SHP77 (cell line): ENCODE data around the gene PTPRG.

ENCODE experiments used
- DNase-seq, 2 experiments: peaks; one replicate each; lab custom pipeline; 2025; lab: John Stamatoyannopoulos, UW

PTPRG gene

DNA sequence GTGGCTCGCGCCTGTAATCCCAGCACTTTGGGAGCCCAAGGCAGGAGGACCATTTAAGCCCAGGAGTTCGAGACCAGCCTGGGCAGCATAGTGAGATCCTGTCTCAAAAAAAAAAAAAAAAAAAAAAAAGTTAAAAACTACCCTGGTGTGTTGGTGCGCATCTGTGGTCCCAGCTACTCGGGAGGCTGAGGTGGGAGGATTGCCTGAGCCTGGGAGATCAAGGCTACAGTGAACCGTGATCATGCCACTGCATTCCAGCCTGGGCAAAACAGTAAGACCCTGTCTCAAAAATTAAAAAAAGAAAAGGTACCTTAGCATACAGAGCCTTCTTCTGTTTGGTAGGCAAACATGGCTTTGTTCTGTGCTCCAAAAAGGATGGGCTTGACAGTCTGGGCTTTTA lies 57.5 kb downstream of the PTPRG start:
- DNase-seq: no peak

DNA sequence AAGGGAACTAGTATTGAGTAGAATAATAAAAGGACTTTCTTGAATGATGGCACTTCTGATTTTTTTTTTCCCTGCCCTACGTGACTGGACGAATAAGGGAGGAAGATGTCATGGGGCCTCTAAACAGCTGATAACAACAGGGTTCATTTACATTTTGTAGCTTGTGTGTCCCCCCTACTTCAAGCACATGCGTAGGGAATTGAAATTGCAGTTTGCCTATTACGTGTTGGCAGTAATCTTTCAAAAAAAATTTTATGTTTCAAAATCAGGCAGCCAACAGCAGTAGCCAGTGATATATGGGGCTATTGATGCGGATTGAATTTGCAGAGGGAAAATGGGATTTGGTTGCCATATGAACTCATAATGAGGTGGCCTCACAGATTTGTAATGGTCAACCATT lies 58.7 kb downstream of the PTPRG start:
- DNase-seq: no peak

DNA sequence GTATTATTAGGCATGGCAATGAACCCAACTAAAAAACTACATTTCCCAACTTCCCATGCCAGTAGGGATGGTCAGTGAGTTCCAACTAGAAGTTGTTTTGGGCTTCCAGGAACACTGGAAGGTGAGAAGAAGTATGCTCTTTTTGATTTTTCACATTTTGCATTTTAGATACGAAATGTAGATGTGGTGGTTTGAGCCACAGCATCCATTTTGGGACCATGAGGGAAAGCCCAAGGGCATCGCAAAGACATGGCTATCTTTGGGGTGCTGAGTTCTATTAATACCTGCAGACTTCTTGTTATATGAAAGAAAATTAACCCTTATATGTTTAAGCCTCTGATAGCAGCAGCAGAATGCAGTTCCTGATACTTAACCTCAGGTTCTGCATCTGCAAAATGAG lies 62.9 kb downstream of the PTPRG start:
- DNase-seq: no peak

DNA sequence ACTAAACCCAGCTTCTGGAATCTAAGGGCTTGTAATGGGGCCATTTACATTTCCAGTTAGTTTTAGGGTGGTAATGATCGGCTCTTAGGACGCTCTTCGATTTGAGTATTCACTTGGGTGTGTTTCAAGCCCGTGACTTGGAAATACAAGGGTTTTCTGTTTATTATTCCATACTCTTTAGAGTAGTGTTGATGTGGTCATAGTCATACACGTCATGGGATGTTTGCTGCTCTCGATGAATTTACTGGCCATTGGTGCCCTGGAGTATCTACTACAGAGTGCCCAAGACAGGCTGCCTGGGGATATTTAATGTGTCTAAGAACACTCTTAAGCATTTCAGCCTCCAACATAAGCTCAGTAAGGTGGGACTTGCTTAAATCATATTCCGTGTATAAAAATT lies 64.1 kb downstream of the PTPRG start:
- DNase-seq: no peak

DNA sequence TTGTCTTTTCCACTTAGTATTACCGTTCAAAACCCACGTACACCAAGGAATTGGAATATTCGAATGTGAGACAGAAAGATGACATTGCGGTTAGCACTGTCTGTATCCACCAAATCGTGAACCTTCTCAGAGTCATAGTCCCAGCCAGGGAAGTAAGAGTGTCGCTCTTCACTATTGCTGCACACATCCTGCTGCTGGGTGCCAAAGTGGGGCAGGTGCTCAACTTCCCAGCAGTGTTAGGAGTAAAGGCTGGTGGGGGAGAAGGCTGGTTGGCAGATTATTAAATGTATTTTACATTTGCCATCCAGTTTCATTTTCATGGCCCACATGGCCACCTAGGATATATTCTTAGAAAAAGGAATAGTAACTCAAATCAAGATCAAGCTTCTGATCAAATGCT lies 65.1 kb downstream of the PTPRG start:
- DNase-seq: no peak

DNA sequence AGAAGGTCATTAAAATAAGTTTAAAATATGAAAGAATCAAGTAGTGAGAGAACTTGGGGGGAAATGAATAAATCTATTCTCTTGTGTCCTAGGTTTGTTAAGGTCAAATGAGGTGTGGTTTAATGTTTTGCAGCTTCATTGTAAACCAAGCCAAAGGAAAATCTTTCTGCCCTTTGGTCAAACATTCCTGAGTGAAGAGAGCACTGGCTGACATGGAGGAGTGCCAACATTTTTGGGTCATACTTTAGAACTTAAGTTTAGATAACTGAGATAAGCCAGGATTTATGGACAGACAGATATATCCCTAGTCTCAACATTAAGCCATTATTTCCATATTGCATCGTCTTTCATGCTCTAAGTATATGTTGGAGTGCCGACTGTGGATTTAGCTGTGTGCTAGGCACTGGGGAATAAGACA lies 66.4 kb downstream of the PTPRG start:
- no peak for DNase-seq

DNA sequence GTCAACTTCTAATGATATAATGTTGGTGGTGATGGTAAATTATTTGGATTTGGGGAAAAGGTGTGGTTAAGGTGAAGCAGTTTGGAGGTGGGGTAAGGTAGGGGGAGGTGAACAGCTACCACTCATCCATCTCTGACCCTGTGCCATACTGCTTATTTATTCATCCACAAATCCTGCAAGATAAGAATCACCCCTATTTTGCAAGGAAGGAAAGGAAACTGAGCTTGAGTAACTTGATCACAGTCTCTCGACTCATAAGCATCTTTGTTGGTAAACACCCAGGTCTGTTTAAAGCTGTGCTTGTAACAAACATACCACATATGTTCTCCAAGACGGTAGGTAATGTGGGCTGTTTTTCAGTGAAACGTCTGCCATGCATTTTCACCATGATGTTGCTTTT lies 67.3 kb downstream of the PTPRG start:
- no peak for DNase-seq

DNA sequence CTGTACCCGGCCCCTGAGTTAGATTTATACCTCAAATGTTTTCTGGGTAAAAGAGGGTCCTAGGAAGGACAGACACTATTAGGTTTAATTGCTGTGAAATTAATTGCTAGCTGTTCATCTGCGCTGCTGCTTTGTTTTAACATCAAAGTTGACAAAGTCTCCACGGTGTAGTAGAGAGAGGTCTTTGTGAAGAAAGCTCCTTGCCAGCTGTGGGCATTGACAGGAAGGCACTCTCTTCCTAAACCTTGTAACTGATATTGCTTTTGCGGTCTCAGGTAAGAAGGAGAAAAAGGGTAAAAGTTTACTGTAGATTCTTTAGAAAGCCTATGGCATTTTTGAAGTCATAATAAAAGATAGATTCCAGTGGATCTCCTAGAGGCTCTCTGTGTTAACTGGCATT lies 68.1 kb downstream of the PTPRG start:
- DNase-seq: no peak

DNA sequence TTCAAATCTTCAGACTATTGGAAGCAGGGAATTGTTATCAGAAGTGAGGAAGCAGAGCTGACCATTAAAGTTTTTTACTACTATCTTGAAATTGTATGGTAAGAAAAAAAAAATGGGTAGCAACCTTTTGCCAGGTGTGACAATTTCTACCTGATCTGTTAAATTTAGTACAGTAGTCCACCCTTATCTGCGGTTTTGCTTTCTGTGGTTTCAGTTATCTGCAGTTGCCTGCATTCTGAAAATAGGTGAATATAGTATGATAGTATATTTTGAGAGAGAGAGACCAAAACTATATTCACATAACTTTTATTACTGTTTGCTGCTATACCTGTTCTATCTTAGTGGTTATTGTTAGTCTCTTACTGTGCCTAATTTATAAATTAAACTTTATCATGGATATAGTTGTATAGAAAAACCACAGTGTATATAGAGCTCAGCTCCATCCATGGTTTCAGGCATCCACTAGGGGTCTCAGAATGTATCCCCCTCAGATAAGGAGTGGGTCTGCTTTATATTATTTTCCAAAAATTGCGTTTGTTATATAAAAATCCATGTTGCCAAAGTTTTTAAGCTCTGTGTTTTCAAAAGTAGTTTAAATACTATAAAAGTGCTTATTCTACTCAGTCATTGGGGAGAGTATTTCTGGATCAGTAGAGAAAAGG lies 69.9 kb downstream of the PTPRG start:
- no peak for DNase-seq

DNA sequence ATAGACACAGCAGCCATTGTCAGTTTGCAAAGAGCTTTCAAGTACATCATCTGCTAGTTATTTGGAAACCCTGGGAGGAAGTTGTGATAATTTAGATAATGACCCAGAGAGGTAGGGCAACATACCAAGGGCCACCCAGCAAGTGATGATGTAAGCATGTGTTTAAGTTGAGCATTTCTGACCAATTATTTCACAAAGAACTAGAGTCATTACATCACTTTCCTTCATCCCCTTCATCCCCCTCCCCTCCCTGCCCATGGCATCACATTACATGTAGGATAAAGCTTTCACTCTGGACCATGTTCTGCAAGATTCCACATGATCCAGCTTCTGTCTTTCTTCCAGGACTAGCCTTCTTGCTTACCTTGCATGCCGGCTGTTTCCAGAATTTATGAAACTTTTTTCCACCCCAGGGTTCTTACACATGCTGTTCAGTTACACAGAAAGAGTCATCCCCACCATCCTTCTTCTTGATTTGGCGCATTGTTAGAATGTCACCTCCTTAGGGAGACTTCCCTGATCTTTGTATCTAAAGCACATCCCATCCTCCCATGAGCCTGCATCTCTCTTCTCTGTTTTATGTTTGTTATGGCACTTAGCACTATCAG lies 71.3 kb downstream of the PTPRG start:
- no peak for DNase-seq

DNA sequence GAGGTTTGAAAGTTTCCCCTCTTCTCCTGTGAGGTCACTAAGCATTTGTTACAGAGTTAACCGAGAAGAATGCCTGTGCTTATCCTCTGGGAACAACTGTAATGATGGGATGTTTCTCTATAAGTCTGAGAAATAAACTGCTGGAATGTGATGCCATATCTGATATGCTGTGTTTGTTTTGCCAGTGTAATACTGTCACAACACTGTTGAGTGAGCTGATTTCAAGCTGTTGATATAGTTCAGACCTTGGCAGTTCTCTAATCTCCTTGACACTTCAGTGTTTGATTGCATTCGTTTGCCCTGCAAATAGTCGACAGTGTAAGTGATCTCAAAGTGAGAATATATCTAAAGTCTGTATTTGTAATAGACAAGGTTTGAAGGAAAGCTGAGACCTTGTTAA lies 73.3 kb downstream of the PTPRG start:
- DNase-seq: no peak

DNA sequence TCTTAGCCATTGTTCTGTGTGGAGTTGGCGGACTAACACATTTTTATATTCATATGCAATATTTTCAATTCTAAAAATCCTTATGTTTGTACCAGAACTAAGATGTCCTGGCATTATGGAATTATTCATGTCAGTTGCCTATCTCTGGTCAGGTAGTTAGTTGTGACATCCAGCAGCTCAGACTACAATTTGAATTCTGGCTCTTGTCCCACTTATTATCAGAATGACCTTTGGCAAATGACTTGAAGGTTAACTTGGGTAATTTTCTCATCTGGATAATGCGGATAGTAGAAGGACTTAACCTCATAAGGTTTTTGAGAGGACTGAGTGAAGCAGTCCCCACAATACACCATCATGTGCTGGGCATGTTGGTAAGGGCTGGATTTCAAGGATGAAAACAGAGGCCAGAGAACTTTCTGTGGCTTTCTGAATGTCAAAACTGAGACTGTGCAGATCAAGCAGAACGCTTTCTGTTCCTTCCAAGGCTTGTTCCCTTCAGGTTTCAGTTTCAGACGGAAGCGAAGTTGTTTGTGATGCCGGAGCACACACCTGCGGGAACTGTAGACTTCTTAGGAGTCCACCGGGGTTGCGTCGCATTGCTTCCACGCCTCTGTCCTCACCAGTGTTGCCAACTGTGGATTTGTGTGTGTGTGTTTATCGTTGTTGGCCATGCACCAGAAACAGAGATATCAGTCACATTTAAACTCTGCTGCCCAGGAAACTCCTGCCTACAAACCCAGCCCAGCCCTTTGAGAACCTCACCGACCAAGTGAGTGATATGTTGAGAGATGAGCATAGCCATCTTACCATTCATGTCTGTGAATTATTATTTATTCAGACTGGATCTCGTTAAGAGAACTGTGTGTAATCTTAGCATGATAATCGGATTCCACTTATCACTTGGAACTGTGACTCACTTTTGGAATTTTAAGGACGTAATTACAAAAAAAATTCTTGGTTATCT lies 76.0 kb downstream of the PTPRG start:
- DNase-seq: no peak

DNA sequence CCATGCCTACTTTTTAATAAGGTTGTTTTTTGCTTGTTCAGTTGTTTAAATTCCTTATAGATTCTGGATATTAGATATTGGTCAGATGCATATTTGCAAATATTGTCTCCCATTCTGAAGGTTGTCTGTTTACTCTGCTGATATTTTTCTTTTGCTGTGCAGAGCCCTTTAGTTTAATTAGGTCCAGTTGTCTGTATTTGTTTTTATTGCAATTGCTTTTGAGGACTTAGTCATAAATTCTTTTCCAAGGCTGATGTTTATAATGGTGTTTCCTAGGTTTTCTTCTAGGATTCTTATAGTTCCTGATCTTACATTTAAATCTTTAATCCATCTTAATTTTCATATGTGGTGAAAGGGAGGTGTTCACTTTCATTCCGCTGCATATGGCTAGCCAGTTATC lies 77.4 kb downstream of the PTPRG start:
- no peak for DNase-seq

DNA sequence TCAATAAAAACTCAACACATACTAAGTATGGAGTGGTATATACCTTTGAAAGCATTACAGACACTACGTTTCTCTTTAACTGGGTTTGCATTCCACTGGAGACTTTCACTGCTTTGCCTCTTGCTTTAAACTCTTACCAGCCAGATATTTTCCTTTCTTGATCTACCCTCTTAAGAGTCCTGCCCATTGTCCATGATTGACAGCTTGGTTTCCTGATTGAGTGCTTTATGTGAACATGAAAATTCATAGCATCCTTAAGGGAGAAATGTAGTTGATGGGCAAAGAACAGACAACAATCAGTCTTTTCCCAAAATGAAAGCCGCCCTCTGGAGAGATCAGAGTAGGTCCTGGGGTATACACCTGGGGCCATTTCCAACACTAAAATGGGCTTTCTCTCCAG lies 78.6 kb downstream of the PTPRG start:
- DNase-seq: no peak

DNA sequence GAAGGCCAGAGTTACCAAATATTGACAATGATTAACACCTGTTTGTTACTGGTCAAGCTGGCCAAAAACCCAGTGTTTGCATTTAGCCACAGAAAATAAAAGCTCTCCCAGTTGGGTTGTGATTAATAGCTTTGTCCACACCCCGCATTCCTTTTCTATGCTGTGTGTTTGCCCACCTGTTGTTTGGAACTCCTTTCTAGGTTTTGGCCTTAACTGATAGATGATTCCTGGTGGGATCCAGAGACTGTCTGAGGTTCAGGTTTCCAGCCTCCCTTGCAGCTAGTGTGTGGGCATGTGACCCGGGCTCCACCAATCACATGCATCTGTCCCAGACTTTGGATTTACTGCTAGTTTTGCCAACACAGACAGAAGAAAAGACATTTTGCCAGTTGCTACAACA lies 83.8 kb downstream of the PTPRG start:
- DNase-seq: peak; percentile 14 to 18

DNA sequence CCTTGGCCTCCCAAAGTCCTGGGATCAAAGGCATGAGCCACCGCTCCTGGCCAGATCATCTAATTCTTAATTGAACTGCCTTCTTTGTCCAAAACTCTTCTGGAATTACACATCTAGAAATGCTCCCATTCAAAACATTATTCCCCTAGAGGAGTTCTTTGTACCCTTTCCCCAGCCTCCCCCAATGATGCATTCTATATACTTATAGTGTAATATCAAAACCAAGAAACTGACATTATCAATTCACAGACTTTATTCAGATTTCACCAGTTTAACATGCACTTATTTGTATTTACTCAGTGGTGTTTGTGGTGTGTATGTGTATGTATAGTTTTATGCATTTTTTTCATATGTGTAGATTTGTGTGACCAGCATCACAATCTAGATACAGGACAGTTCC lies 85.0 kb downstream of the PTPRG start:
- no peak for DNase-seq

DNA sequence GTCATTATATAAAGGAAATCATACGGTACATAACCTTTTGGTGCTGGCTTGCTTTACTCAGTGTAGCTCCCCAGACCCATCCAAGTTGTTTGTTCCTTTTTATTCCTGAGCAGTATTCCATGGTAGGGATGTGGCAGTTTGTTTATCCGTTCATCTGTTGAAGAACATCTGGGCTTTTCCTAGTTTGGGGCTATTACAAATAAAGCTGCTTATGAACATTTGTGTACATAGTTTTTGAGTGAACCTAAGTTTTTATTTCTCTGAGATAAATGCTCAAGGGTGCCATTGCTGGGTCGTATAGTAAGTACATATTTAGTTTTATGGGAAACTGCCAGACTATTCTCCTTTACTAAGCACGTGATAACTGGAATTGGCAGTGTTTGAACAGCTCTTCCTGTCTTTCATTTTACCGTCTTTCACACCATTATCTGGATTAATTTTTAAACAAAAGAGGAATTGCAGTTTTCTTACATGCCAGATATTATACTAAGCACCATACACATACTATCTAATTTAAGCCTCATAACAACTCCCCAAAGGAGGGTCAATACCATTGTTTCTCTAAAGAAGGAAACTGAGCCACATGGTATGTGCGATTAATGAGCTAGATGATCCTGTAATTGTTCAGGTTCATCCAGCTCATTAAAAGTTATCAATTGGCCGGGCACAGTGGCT lies 85.6 kb downstream of the PTPRG start:
- no peak for DNase-seq

DNA sequence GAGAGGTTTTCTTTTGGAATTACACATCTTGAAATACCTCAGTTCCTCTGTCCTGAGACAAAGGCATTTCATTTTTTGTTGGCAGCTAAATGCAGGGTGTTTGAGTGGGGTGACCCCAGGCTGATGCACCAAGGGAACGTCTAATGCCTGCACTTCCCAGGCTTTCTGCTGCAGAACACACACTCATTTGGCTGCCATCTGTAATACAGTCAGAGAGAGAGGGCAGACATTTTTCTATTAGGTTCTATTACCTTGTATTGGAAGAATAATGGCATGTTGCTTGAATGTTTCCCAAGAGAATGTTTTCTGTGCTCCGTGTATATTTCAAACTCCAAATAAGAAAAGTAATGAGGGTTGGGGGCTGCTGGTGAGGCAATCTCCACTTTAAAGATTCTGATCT lies 87.1 kb downstream of the PTPRG start:
- DNase-seq: no peak

DNA sequence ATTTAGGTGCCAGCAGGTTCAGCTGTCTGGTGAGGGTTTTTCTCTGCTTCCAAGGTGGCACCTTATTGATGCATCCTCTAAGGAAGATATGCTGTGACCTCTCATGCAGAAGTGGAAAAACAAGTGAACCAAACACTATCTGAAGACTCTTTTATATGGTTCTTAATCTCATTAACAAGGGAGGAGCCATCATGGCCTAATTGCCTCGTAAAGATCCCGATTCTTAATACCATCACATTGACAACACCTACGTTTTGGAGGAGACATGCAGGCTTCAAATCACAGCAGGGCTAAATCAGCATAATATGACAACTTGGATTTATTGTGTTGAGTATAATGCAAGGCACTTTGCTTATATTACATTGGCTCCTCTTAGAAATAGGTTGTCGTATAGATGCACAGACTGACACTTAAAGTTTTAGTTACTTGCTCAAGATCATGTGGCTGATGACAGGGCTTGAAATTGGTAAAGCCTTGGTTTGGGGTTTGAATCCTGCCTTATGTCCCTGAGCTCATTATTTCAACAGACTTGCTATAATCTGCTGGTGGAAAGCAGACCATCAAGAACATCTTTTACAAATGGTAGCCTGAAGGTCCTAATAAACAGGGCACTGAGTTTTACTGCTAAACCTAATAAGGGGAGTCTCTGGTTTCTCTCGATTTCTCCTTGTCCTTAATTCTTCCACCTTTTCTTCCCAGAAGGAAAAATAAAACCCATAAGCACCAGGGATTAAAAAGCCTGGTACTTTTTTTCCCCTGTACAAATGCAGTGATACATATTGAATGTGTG lies 88.2 kb downstream of the PTPRG start:
- DNase-seq: no peak

DNA sequence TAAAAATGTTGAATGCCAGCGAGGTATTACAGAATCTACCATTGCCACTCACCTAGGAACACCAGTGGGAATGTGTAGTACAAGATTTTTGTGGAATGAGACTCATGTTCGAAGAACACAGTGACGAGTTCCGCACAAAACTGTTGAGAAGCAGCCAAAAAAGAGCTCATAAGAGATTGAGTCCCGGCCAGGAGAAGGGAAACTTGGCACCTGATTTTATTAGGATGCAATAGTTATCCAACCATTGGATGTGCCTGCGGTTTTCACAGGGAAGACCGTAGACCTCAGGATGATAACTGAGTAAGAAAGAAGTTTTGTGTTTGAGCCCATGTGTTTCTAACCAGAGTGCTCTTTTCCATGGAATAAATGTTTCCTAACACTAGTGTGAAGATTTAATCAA lies 88.9 kb downstream of the PTPRG start:
- no peak for DNase-seq

DNA sequence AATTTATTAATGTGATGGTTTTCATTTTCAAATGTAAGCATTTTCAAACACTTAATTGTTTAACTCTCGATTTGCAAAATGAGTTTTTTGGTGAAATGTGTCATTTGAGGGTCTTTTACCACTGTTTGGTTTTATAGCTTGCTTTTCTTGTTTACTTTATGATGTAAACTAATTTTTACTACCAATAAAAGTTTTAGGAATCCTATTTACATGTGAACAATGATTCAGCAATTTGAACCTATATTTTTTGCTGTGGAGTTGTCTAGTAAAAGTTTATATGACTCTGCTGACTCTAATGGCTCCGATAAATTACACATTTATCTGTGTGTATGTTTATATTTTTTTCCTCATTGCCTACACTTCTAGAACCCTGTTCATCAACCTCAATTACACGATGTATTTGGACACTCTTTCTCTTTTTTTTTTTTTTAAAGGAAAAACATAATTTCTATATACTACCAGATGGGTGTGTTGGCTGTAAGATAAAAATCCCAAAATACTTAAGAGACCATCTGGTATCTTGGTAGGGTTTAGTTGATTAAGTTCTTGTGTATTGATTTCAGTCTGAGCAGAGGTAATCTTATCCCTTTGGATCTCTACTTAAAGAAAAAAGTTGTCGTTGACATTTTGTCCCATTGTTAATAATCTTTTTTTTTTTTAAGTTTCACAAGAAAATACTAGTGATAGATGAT lies 89.5 kb downstream of the PTPRG start:
- DNase-seq: no peak
